ENCODE results near the gene TERB1. TPM values are rescaled to one million over a fixed set of nuclear protein-coding genes. Genes with fewer than 3 reads are reported as not detected.

TERB1 gene
- 0.12 and 0.16 TPM in 2 replicates for total RNA-seq

DNA sequence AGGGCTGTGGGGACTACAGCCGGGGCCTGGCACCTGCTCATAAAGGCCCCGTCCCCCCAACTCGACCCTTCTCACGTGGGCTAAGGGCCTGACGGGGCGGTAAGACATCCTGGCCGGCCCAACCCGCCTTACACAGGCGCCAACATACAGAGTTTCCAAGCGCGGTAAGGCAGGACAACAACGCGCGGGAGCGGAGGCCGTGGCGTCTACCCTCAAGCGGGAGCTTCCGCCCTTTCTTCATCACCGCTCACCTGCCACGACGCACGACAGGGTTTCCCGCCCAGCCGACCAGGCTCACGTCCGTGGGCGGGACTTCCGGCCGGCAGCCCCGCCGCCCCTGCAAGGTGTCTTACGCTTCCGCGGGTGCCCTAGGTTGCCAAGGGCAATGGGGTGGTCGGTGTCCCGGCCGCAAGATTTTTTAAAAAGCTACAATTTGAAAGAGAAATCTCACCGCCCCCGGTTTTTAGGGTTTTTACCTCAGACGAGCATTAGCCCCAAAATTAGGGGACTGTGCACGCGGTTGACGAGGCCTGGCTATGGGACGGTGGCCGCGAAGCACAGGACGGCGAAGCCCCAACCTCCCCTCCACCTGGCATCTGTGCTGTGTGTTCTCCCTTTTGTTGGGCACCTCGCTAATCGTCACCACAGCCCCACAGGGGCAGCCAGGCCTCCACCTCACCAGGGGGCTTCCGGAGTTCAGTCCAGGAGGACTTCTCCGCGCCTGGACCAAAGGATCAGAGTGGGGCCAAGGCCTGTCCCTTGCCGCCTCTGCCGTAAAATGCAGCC lies at the start of gene TERB1:
TERB1 (minus strand) TSS at position 265 of the 786 bp plus-strand sequence. CDS start 4,786 bp downstream, outside the sequence.

GRCh38 chr16:66844342-66845079 lies 43.1 kb upstream of the TERB1 start, which contains the start of gene CA7:
Gene CA7, plus strand, starts transcription at chr16:66844414. Its CDS starts 74 bp downstream, at chr16:66844488.

DNA sequence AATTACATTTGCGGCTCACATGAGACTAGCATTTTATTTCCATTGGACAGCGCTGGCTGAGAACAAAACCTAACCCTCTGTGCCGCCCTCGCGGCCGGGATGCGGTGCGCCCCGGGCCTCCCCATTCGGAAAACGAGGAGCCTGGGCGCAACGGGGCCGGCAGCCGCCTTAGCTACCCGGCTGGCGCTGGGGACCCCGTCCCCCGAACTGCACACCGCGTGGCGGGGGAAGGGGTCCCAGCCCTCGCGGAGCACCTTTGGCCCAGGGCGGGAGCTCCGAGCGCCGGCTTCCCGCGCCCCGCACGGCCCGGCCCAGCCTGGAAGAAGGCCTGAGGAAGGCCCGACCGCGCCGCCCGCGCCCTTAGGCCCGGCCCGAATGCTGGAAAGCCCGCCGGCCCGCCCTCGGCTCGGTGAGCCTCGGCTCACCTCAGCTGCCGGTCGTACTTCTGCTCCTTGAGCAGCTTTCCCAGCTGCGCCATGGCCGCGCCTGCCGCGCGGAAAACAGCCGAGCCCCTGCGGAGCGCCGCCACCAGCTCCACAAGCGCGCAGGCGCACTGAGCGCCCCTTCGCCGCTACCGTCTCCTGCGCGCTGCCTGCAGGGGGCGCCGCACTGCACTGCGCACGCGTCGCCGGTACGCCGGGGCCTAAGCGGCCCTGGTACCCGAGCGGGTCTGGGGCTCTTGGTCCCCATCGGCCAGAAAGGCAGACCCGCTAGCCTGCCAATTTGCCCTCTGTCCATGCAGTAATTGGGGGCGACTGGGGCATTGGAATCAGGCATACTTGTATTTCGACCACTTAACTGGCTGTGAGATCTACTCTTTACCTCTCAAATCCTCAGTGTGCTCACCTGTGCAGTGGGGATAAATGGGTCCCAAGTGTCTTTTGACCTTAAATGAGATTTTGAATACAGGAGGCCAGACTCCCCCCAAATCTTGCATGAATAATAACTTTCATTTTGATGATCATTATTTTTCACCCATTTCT lies 29.3 kb upstream of the TERB1 start, which contains the start of gene NAE1:
NAE1 (minus strand) TSS at position 555 of the 983 bp plus-strand sequence; CDS start at position 478, 77 bp downstream.

GRCh38 chr16:66751303-66751991 lies 49.9 kb downstream of the TERB1 start, which contains the start of gene DYNC1LI2:
Gene DYNC1LI2, minus strand, starts transcription at chr16:66751609. Its CDS starts 18 bp downstream, at chr16:66751591.

Other genes with a start within 250 kb of the TERB1 start
- gene CKLF, start 249.0 kb downstream of the TERB1 start, total RNA-seq, result 25.4 and 25.8 TPM in 2 replicates
- gene CMTM1, start 235.1 kb downstream of the TERB1 start, total RNA-seq, result 3.4 and 3.6 TPM in 2 replicates
- gene CMTM2, start 222.1 kb downstream of the TERB1 start, total RNA-seq, result not detected in 2 replicates
- 35.6 and 40.9 TPM in 2 replicates for gene CMTM3, start 196.9 kb downstream of the TERB1 start, total RNA-seq
- 29.4 and 37.0 TPM in 2 replicates for gene CMTM4, start 104.8 kb downstream of the TERB1 start, total RNA-seq
- 153 and 180 TPM in 2 replicates for gene DYNC1LI2, start 50.0 kb downstream of the TERB1 start, total RNA-seq
- 45.6 and 46.0 TPM in 2 replicates for gene NAE1, start 29.4 kb upstream of the TERB1 start, total RNA-seq
- gene CA7, start 42.8 kb upstream of the TERB1 start, total RNA-seq, result not detected in 2 replicates
- gene PDP2, start 78.9 kb upstream of the TERB1 start, total RNA-seq, result 12.8 and 17.8 TPM in 2 replicates
- gene CDH16, start 117.3 kb upstream of the TERB1 start, total RNA-seq, result not detected in 2 replicates
- gene RRAD, start 124.0 kb upstream of the TERB1 start, total RNA-seq, result 10.9 and 23.2 TPM in 2 replicates
- 67.7 and 98.0 TPM in 2 replicates for gene CIAO2B, start 132.8 kb upstream of the TERB1 start, total RNA-seq
- gene CES2, start 133.9 kb upstream of the TERB1 start, total RNA-seq, result 47.5 and 50.9 TPM in 2 replicates
- 0.12 and 0.16 TPM in 2 replicates for gene CES3, start 159.7 kb upstream of the TERB1 start, total RNA-seq
- gene CES4A, start 187.0 kb upstream of the TERB1 start, total RNA-seq, result 6.8 and 7.5 TPM in 2 replicates
- gene CBFB, start 227.6 kb upstream of the TERB1 start, total RNA-seq, result 42.9 and 47.7 TPM in 2 replicates